Measurements from ENCODE around the gene SCGB1D4. TPM values are rescaled to one million over a fixed set of nuclear protein-coding genes. Genes with fewer than 3 reads are reported as not detected.

The SCGB1D4 gene
- total and polyA plus RNA-seq, 7 donors = not detected

GRCh38 chr11:62307950-62308349, 9.1 kb upstream of the SCGB1D4 start:
- Histone ChIP-seq H3K27me3 (peaks cover 0 to 26% (median 0%) of the 10 kb centered on the region in 3 donors), H3K4me3 (no peak overlapping the region), H3K27ac (no peak overlapping the region), H3K9me3 (no peaks in the 10 kb centered on the region), H3K36me3 (no peaks in the 10 kb centered on the region), H3K4me1 (peaks cover 0 to 5% (median 0%) of the 10 kb centered on the region in 4 donors)
- no peak for TF ChIP-seq POLR2A (IDR thresholded peaks at IDR 0.05)
- no peak for TF ChIP-seq EP300 (IDR thresholded peaks at IDR 0.05)
- TF ChIP-seq POLR2AphosphoS5 (IDR thresholded peaks at IDR 0.05) = no peak
- TF ChIP-seq CTCF (IDR thresholded peaks at IDR 0.05) = no peak
- DNase-seq = no peak
- intact Hi-C loops (cut with DNase I) = no loop called here

GRCh38 chr11:62306227-62306626, 7.4 kb upstream of the SCGB1D4 start:
- Histone ChIP-seq H3K4me1 (peaks cover 0 to 5% (median 0%) of the 10 kb centered on the region in 4 donors), H3K36me3 (no peaks in the 10 kb centered on the region), H3K27ac (no peak overlapping the region), H3K9me3 (no peaks in the 10 kb centered on the region), H3K27me3 (peaks cover 0 to 17% (median 0%) of the 10 kb centered on the region in 3 donors), H3K4me3 (no peak overlapping the region)
- WGBS, 2 donors = 33 to 44% methylated on average over 6 of the region's 6 CpGs
- TF ChIP-seq POLR2A (IDR thresholded peaks at IDR 0.05) = no peak
- TF ChIP-seq CTCF (IDR thresholded peaks at IDR 0.05) = no peak
- no peak for TF ChIP-seq EP300 (IDR thresholded peaks at IDR 0.05)
- intact Hi-C loops (cut with DNase I) = no loop called here
- DNase-seq = no peak

GRCh38 chr11:62295504-62295903, 3.4 kb downstream of the SCGB1D4 start:
- Histone ChIP-seq H3K4me3 (no peak overlapping the region), H3K27me3 (peaks cover 0 to 3% (median 2%) of the 10 kb centered on the region in 3 donors), H3K4me1 (no peaks in the 10 kb centered on the region), H3K9me3 (no peaks in the 10 kb centered on the region), H3K27ac (no peak overlapping the region), H3K36me3 (no peaks in the 10 kb centered on the region)
- no peak for TF ChIP-seq POLR2AphosphoS5 (IDR thresholded peaks at IDR 0.05)
- TF ChIP-seq CTCF (IDR thresholded peaks at IDR 0.05) = no peak
- no peak for TF ChIP-seq EP300 (IDR thresholded peaks at IDR 0.05)
- no peak for TF ChIP-seq POLR2A (IDR thresholded peaks at IDR 0.05)
- no peak for DNase-seq
- intact Hi-C loops (cut with DNase I) = no loop called here
- 48 to 53% methylated on average over 2 of the region's 2 CpGs for WGBS, 2 donors

- Histone ChIP-seq H3K9me3 (no peaks in the 10 kb centered on the region), H3K27ac (no peak overlapping the region), H3K27me3 (no peaks in the 10 kb centered on the region), H3K36me3 (no peaks in the 10 kb centered on the region), H3K4me1 (no peaks in the 10 kb centered on the region), H3K4me3 (no peak overlapping the region)
- DNase-seq = no peak
- intact Hi-C loops (cut with DNase I) = no loop called here
- TF ChIP-seq POLR2A (IDR thresholded peaks at IDR 0.05) = no peak
These were observed 18.4 kb downstream of the SCGB1D4 start for GRCh38 chr11:62280452-62280851.

GRCh38 chr11:62273789-62274275, 25.0 kb downstream of the SCGB1D4 start:
- H3K27ac ChIP-seq = no peak overlapping the region

More at GRCh38 chr11:62273789-62274275, 25.0 kb downstream of the SCGB1D4 start:
- TF ChIP-seq CTCF (IDR thresholded peaks at IDR 0.05) (no peak), POLR2AphosphoS5 (IDR thresholded peaks at IDR 0.05) (no peak)
- Histone ChIP-seq H3K4me1 (no peaks in the 10 kb centered on the region), H3K27me3 (no peaks in the 10 kb centered on the region), H3K36me3 (no peaks in the 10 kb centered on the region), H3K9me3 (no peaks in the 10 kb centered on the region), H3K4me3 (no peak overlapping the region)
- intact Hi-C loops (cut with DNase I) = no loop called here
- WGBS, 2 donors = 76 to 79% methylated on average over 7 of the region's 7 CpGs
- no peak for DNase-seq

Measured in sigmoid colon (tissue), 7 donors.